HUES48 (cell line): ENCODE results near the gene DPP10.

Experiments used
- H3K27ac ChIP-seq: one replicate; pipeline ENCODE4 v1.7.0; 2013; ENCODE audit warnings: low read depth, low read length, inconsistent platforms
- H3K27me3 ChIP-seq: 2 replicates; pipeline ENCODE4 v1.6.1; 2013; ENCODE audit warnings: mild to moderate bottlenecking, low read length; ENCODE audit not compliant: control insufficient read depth, insufficient read depth
- H3K36me3 ChIP-seq: 2 replicates; pipeline ENCODE4 v1.6.1; 2013; ENCODE audit warnings: low read length; ENCODE audit not compliant: control insufficient read depth, insufficient read depth
- H3K4me1 ChIP-seq: 2 replicates; pipeline ENCODE4 v1.6.1; 2013; ENCODE audit warnings: mild to moderate bottlenecking, low read length; ENCODE audit not compliant: control insufficient read depth, insufficient read depth
- H3K4me3 ChIP-seq: 2 replicates; pipeline ENCODE4 v1.5.1; 2013; ENCODE audit warnings: mild to moderate bottlenecking, low read depth, low read length
- H3K9ac ChIP-seq: 2 replicates; pipeline ENCODE4 v1.6.1; 2013; ENCODE audit warnings: mild to moderate bottlenecking, low read depth, low read length, moderate library complexity
- H3K9me3 ChIP-seq: 2 replicates; pipeline ENCODE4 v1.6.1; 2013; ENCODE audit warnings: low read length; ENCODE audit not compliant: control insufficient read depth, insufficient read depth

DPP10 gene

DNA sequence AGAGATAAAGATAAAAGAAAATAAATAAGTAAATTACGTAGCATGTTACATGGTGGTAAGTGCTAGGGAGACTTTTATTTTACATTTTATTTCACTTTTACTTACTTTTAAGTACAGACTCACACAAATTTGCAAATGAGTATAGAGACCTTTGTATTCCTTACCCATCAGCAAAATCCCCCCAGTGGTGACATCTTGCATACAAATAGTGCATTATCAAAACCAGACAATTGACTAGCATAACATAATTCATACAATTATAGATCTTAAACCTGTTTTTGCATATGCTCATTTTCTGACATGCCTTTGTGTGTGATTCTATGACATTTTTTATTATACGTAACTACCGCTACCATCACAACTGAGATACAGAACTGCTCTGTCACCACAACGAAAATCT is 1099.4 kb downstream of the DPP10 start:
- no peak overlapping the region for H3K27ac ChIP-seq

DNA sequence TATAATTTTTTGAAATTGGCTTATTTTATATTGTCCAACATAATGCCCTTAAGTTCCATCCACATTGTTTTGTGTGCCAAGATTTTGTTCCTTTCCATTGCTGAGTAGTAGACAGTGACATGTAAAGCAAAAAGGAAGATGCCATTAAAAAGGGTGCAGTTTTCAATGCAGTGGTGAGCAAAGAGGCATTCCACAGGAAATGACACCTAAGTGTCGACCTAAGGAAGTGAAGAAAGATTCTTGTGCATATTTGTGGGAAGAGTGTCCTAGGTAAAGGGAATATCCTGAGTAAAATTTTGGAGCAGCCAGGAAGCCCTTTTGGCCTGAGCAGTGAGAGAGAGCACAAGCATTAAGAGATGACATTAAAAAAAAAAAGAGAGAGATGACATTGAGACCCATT is 1099.9 kb downstream of the DPP10 start:
- no peaks in the 10 kb centered on the region for H3K36me3 ChIP-seq
- no peak overlapping the region for H3K9ac ChIP-seq
- no peaks in the 10 kb centered on the region for H3K27me3 ChIP-seq
- no peaks in the 10 kb centered on the region for H3K9me3 ChIP-seq
- no peak overlapping the region for H3K27ac ChIP-seq
- peaks cover 32% of the 10 kb centered on the region for H3K4me1 ChIP-seq
- H3K4me3 ChIP-seq = no peak overlapping the region

More for the DNA sequence above, 1099.4 kb downstream of the DPP10 start:
- no peaks in the 10 kb centered on the region for H3K9me3 ChIP-seq
- no peaks in the 10 kb centered on the region for H3K36me3 ChIP-seq
- H3K27me3 ChIP-seq = no peaks in the 10 kb centered on the region
- H3K4me1 ChIP-seq = peaks cover 32% of the 10 kb centered on the region
- no peak overlapping the region for H3K9ac ChIP-seq
- no peak overlapping the region for H3K4me3 ChIP-seq

DNA sequence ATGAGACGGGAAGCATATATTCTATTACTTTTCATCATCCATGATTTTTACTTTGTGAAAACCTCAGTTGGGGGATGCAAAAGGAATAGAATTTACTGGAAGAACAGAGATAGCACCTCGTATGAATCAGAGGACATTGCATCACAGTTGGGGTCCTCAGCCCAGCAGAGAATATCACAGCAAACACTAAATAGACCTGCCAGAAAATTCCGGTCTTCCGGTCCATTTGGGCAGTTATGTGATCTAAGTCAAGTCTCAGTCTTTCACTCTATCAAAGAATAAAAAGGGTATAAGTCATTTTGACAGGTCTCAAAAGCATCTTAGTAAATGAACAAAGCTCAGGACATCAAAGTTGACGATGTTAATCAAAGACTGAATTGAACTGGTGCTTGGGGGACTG is 1100.6 kb downstream of the DPP10 start:
- no peak overlapping the region for H3K9ac ChIP-seq
- no peaks in the 10 kb centered on the region for H3K27me3 ChIP-seq
- H3K4me3 ChIP-seq = no peak overlapping the region
- no peaks in the 10 kb centered on the region for H3K9me3 ChIP-seq
- H3K36me3 ChIP-seq = no peaks in the 10 kb centered on the region
- H3K4me1 ChIP-seq = peaks cover 32% of the 10 kb centered on the region
- H3K27ac ChIP-seq = no peak overlapping the region

DNA sequence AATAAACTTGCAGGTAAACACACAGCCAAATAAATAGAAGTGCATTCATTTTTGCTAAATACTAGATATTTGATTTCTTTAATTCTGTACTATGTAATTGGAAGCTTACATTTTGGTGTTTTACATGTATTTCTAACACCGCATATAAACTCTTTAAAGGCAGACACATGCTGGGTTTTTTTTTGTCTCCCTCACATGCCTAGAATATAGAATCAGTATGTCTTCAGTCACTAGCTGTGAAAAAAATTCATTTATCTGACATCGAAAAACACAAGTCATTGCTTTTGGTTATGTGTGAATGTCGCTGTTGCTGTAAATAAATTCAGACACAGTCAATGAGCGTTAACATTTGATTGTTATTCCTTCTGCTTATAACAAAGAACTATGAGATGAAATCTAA is 1101.0 kb downstream of the DPP10 start:
- peaks cover 32% of the 10 kb centered on the region for H3K4me1 ChIP-seq
- H3K9ac ChIP-seq = no peak overlapping the region
- no peaks in the 10 kb centered on the region for H3K9me3 ChIP-seq
- no peaks in the 10 kb centered on the region for H3K27me3 ChIP-seq
- no peak overlapping the region for H3K4me3 ChIP-seq
- H3K27ac ChIP-seq = no peak overlapping the region
- no peaks in the 10 kb centered on the region for H3K36me3 ChIP-seq

DNA sequence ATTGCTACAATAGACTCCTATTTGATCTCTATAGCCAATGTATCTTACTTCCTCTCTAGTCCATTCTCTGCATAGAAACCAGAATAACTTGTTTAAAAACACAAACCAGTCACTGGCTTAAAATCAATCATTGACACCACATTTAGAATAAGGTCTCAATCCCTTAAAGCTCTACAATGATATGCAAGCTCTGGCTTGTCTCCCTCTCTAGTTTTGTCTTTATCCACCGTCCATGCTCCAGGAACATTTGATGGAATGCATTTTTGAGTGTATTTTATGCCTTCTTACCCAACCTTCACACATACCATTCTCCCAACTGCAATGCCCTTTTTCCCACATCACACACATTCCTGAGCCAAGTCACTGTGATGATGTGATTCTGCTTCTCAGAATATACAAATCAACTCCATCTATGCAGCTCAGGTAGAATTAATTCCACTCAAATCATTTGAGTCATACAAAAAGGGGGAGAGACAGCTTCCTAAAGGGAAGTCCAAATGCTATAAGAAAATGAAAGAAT is 1107.2 kb downstream of the DPP10 start:
- Histone ChIP-seq H3K36me3 (no peaks in the 10 kb centered on the region), H3K27me3 (no peaks in the 10 kb centered on the region), H3K4me3 (no peak overlapping the region), H3K9me3 (no peaks in the 10 kb centered on the region), H3K9ac (no peak overlapping the region), H3K27ac (no peak overlapping the region), H3K4me1 (peaks cover 2% of the 10 kb centered on the region; the same call in 1 of the 2 replicates)

DNA sequence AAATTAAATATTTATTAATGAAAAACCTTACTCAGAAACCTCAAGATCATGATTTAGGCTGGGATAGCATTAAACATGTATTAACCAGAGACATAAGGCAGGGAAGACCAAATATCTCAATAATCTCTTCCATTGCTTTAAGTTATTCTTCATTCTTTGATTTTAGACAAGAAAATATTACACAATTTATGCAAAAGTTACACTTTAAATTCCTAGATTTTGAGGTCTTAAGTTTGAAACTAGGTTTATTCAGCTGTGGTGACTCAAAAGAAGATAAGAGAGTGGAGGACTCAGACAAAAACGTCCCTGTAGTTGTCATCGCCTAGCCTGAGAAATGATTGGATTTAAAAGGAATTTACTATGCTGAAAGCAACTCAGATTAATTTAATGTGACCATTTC is 1110.3 kb downstream of the DPP10 start:
- H3K27ac ChIP-seq = no peak overlapping the region
- no peak overlapping the region for H3K9ac ChIP-seq
- H3K9me3 ChIP-seq = no peaks in the 10 kb centered on the region

DNA sequence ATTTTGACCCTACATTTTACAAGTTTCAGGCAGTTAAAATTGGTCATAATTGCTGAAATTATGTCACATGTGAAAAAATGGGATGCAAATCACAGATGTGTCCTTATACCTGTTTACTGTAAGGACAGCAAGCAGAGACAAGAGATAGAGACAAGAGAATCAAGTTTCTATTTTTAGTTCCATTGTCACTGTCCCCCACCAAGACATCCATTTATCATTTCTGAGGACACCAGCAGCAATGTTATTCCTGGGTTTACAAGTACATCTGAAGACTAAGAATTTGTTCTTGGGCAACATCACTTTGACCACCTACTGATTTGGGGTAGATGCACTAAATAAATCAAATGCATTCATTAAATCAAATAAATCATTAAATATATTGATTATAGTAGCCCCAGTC is 1111.7 kb downstream of the DPP10 start:
- H3K36me3 ChIP-seq = no peaks in the 10 kb centered on the region
- no peak overlapping the region for H3K27ac ChIP-seq
- no peak overlapping the region for H3K9ac ChIP-seq
- H3K4me3 ChIP-seq = no peak overlapping the region
- no peaks in the 10 kb centered on the region for H3K9me3 ChIP-seq
- H3K4me1 ChIP-seq = peaks cover 12% of the 10 kb centered on the region
- H3K27me3 ChIP-seq = no peaks in the 10 kb centered on the region

More for the DNA sequence above, 1110.3 kb downstream of the DPP10 start:
- Histone ChIP-seq H3K4me3 (no peak overlapping the region), H3K4me1 (no peaks in the 10 kb centered on the region), H3K27me3 (no peaks in the 10 kb centered on the region), H3K36me3 (no peaks in the 10 kb centered on the region)

DNA sequence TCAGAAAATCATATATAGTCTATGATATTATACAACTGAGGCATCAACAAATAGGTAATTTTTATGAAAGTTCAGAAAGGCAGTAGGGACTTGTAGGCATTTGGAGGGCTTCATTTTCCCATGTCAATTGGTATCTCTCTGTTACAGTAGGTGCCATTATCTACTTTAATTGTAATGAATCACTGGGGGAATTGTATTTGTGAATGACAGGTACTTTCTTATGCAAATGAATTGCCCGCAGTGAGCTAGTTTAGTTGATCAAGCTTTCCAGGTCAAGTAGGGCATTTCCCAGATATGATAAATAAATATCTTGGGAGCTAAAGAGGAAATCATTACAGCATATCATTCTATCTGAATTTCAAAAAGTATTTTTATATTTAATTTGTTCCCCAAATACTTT is 1116.3 kb downstream of the DPP10 start:
- peaks cover 12% of the 10 kb centered on the region for H3K4me1 ChIP-seq
- no peak overlapping the region for H3K9ac ChIP-seq
- H3K4me3 ChIP-seq = no peak overlapping the region
- H3K27me3 ChIP-seq = no peaks in the 10 kb centered on the region
- H3K9me3 ChIP-seq = no peaks in the 10 kb centered on the region
- H3K36me3 ChIP-seq = no peaks in the 10 kb centered on the region
- peak overlapping the region; percentile 48 for H3K27ac ChIP-seq

DNA sequence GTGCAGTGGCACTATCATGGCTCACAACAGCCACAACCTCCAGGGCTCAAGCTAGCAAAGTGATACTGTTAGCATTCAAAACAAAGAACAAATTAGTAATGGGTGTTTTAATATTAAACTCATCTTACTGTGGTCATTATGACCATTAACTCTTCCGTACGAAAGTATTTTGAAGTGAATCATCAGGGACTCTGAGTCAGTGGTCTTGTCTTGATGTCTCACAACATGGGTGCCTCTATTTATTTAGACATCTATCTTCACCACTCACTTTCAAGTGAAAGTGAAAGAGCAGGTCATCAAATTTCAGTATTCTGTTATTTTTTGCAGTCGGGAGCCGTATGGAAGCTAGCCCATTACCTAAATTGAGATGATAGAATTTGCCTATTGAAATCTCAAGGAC is 1118.2 kb downstream of the DPP10 start:
- no peaks in the 10 kb centered on the region for H3K27me3 ChIP-seq
- H3K27ac ChIP-seq = no peak overlapping the region
- peaks cover 12% of the 10 kb centered on the region for H3K4me1 ChIP-seq
- no peaks in the 10 kb centered on the region for H3K9me3 ChIP-seq
- H3K4me3 ChIP-seq = no peak overlapping the region
- no peaks in the 10 kb centered on the region for H3K36me3 ChIP-seq
- no peak overlapping the region for H3K9ac ChIP-seq

DNA sequence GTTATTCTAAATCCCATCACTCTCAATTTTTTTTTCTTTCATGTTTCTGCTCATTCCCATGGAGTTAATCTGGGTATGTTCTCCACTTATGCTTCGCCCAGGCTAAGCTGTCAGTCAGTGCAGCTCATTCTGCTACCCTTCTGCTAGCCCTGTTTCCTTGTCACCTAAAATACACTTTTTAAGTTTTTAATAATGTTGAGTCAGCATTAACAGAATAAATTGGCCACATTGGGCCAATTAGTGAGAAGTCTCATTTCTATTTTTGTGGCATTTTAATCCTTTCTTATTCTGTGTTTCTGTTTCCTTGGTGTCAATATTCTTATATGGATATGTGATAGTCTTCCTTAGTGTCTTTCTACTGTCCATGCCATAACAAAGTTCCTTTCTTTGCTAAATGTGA is 1126.2 kb downstream of the DPP10 start:
- Histone ChIP-seq H3K9me3 (no peaks in the 10 kb centered on the region), H3K4me1 (no peaks in the 10 kb centered on the region)

DNA sequence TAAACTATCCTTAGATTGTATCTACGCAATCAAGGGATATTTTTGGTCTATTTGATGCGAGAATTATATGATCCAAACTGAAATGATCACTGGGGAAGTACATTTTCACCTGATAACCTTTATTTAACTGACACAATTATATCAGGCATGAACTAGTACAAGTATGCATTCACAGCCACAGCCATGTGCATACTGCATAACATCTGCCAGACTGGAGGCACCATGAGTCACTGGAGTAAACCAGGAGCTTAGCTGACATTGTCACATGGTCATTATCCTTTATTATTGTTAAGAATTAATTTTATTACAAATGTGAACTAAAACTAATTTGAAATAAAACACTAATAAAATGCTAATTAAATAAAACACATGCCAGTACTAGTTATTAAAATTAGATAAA is 1127.1 kb downstream of the DPP10 start:
- H3K27me3 ChIP-seq = no peaks in the 10 kb centered on the region
- no peak overlapping the region for H3K9ac ChIP-seq
- H3K9me3 ChIP-seq = no peaks in the 10 kb centered on the region
- no peaks in the 10 kb centered on the region for H3K4me1 ChIP-seq
- no peaks in the 10 kb centered on the region for H3K36me3 ChIP-seq
- H3K4me3 ChIP-seq = no peak overlapping the region
- H3K27ac ChIP-seq = no peak overlapping the region

More for the DNA sequence above, 1126.2 kb downstream of the DPP10 start:
- H3K9ac ChIP-seq = no peak overlapping the region
- no peak overlapping the region for H3K27ac ChIP-seq
- H3K4me3 ChIP-seq = no peak overlapping the region
- no peaks in the 10 kb centered on the region for H3K36me3 ChIP-seq
- H3K27me3 ChIP-seq = no peaks in the 10 kb centered on the region

DNA sequence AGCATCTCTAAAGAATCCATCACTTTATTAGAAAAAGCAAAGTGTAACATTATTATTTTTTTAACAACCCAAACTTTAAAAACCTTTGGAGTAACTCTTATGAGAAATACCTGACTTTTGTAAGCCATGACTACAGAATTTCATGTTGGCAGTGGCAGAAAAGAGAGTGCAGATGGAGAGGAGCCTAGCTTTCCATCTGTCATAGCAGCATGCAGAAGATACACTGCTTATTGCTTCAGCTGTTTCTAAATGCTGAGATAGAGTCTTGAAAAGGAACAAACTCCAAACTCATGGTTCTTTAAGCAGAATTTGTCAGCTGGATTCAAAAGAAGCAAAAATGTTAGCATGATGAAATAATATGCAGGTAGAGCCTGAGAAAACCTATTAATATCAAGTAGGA is 1130.3 kb downstream of the DPP10 start:
- H3K4me1 ChIP-seq = no peaks in the 10 kb centered on the region
- H3K4me3 ChIP-seq = no peak overlapping the region
- no peak overlapping the region for H3K27ac ChIP-seq
- H3K36me3 ChIP-seq = no peaks in the 10 kb centered on the region
- no peaks in the 10 kb centered on the region for H3K9me3 ChIP-seq
- no peaks in the 10 kb centered on the region for H3K27me3 ChIP-seq
- H3K9ac ChIP-seq = no peak overlapping the region
